H1 (cell line): ENCODE data around the gene OSBP2. TPM values are rescaled to one million over a fixed set of nuclear protein-coding genes. Genes with fewer than 3 reads are reported as not detected.

Experiments
- CTCF ChIA-PET: fragments of 300-600 bp; sonication (Branson Sonifier 250); formaldehyde crosslinking; loops from one replicate; lab custom pipeline; 2021; ENCODE audit not compliant: partially characterized antibody; lab: Charles Lee
- POLR2A ChIA-PET: fragments of 300-600 bp; sonication (Branson Sonifier 250); formaldehyde crosslinking; loops from one replicate; lab custom pipeline; 2021; ENCODE audit warnings: inconsistent platforms; ENCODE audit not compliant: partially characterized antibody; lab: Charles Lee
- DNase-seq, 2 experiments: peaks; one replicate each; pipeline versions ENCODE4 v3.0.0 to v3.0.0-alpha.2; 2010 to 2022; ENCODE audit warnings: low spot score in 2 of 2, low read depth in 1 of 2, mixed read lengths in 1 of 2
- FAIRE-seq: peaks from 2 replicates; lab custom pipeline; 2011; peaks lifted over from hg19 to GRCh38; lab: Jason Lieb, UNC
- H2AFZ ChIP-seq: 2 replicates; pipeline ENCODE4 v1.8.1; 2012; ENCODE audit warnings: low read length, inconsistent platforms
- H2AK5ac ChIP-seq: 2 replicates; pipeline ENCODE4 v1.6.1; 2013; ENCODE audit warnings: low read depth, low read length
- H2BK120ac ChIP-seq: replicated peaks from 2 replicates; pipeline ENCODE3; 2013; ENCODE audit warnings: low read depth, low read length, inconsistent platforms
- H2BK12ac ChIP-seq: 2 replicates; pipeline ENCODE4 v1.6.1; 2013; ENCODE audit warnings: low read depth, low read length
- H2BK15ac ChIP-seq: 2 replicates; pipeline ENCODE4 v1.6.1; 2013; ENCODE audit warnings: low read length
- H2BK20ac ChIP-seq: 2 replicates; pipeline ENCODE4 v1.6.1; 2013; ENCODE audit warnings: low read length
- H2BK5ac ChIP-seq: 2 replicates; pipeline ENCODE4 v1.6.1; 2013; ENCODE audit warnings: low read depth, low read length
- H3K14ac ChIP-seq: 2 replicates; pipeline ENCODE4 v1.6.1; 2013; ENCODE audit warnings: inconsistent platforms; ENCODE audit not compliant: insufficient read length
- H3K18ac ChIP-seq: 2 replicates; pipeline ENCODE4 v1.6.1; 2013; ENCODE audit warnings: low read length; ENCODE audit errors: extremely low read depth
- H3K23ac ChIP-seq: 2 replicates; pipeline ENCODE4 v1.6.1; 2013; ENCODE audit warnings: inconsistent platforms; ENCODE audit not compliant: insufficient read length
- H3K23me2 ChIP-seq: 2 replicates; pipeline ENCODE4 v1.6.1; 2013; ENCODE audit warnings: low read depth, low read length
- H3K27ac ChIP-seq: 2 replicates; pipeline ENCODE4 v1.6.1; 2011; ENCODE audit warnings: low read depth, low read length, inconsistent platforms
- H3K27me3 ChIP-seq, 4 experiments: replicated peaks in 1 of 4; 1 replicate in 1 of 4; 2 replicates in 3 of 4; pipeline versions ENCODE4 v1.6.1 to v1.8.1; 2011 to 2013; ENCODE audit warnings: low read length in 3 of 4, mild to moderate bottlenecking in 3 of 4, inconsistent platforms in 2 of 4, mixed read lengths in 2 of 4, moderate library complexity in 1 of 4; ENCODE audit not compliant: control insufficient read depth in 3 of 4, insufficient read depth in 3 of 4; ENCODE audit errors: extremely low read depth in 1 of 4
- H3K36me3 ChIP-seq, 4 experiments: 2 replicates each; pipeline versions ENCODE4 v1.6.1 to v1.8.1; 2011 to 2013; ENCODE audit warnings: mild to moderate bottlenecking in 4 of 4, low read length in 3 of 4, moderate library complexity in 2 of 4, control low read depth in 1 of 4, inconsistent platforms in 1 of 4; ENCODE audit not compliant: insufficient read depth in 4 of 4, control insufficient read depth in 2 of 4
- H3K4ac ChIP-seq: replicated peaks from 2 replicates; pipeline ENCODE3; 2013; ENCODE audit warnings: low read length, low read depth, mixed read lengths, inconsistent platforms; ENCODE audit not compliant: insufficient read length
- H3K4me1 ChIP-seq, 4 experiments: replicated peaks in 1 of 4; 1 replicate in 1 of 4; 2 replicates in 3 of 4; pipeline versions ENCODE4 v1.6.1 to v1.8.1; 2011 to 2013; ENCODE audit warnings: low read length in 3 of 4, inconsistent platforms in 2 of 4, mixed read lengths in 1 of 4; ENCODE audit not compliant: insufficient read depth in 4 of 4, control insufficient read depth in 3 of 4
- H3K4me2 ChIP-seq, 2 experiments: 2 replicates each; pipeline versions ENCODE4 v1.6.1 to v1.8.1; 2011 to 2013; ENCODE audit warnings: low read depth in 2 of 2, low read length in 2 of 2, control low read depth in 1 of 2, inconsistent platforms in 1 of 2, mild to moderate bottlenecking in 1 of 2; ENCODE audit not compliant: insufficient read depth in 1 of 2
- H3K4me3 ChIP-seq, 4 experiments: fragments of 200-600, 300-600 bp in 1 of 4; sonication (generic), shearing (Covaris generic), sonication (Bioruptor Twin) in 1 of 4; 2 replicates each; pipeline versions ENCODE4 v1.5.1 to v1.8.1; 2011 to 2016; ENCODE audit warnings: low read length in 4 of 4, low read depth in 3 of 4, control low read depth in 2 of 4, inconsistent platforms in 2 of 4, mild to moderate bottlenecking in 2 of 4, mixed read lengths in 1 of 4, moderate library complexity in 1 of 4; ENCODE audit not compliant: insufficient read depth in 2 of 4; ENCODE audit errors: extremely low read depth in 1 of 4
- H3K56ac ChIP-seq: replicated peaks from 2 replicates; pipeline ENCODE3; 2013; ENCODE audit warnings: low read depth, mild to moderate bottlenecking, mixed read lengths, low read length, inconsistent platforms; ENCODE audit not compliant: insufficient read length
- H3K79me1 ChIP-seq: 2 replicates; pipeline ENCODE4 v1.6.1; 2013; ENCODE audit warnings: low read depth, low read length, control low read depth
- H3K79me2 ChIP-seq, 2 experiments: 2 replicates each; pipeline versions ENCODE4 v1.6.1 to v1.8.1; 2012 to 2013; ENCODE audit warnings: low read length in 2 of 2, mild to moderate bottlenecking in 2 of 2, inconsistent platforms in 1 of 2; ENCODE audit not compliant: insufficient read depth in 2 of 2, control insufficient read depth in 1 of 2
- H3K9ac ChIP-seq, 4 experiments: replicated peaks in 1 of 4; 1 replicate in 1 of 4; 2 replicates in 3 of 4; pipeline versions ENCODE4 v1.6.1 to v1.8.1; 2011 to 2013; ENCODE audit warnings: low read depth in 3 of 4, low read length in 3 of 4, control low read depth in 2 of 4, mild to moderate bottlenecking in 2 of 4, moderate library complexity in 2 of 4, inconsistent platforms in 1 of 4; ENCODE audit errors: extremely low read depth in 1 of 4
- H3K9me3 ChIP-seq, 2 experiments: 2 replicates each; pipeline versions ENCODE4 v1.6.1 to v1.8.1; 2012 to 2013; ENCODE audit warnings: mild to moderate bottlenecking in 2 of 2, moderate library complexity in 2 of 2, control low read depth in 1 of 2, inconsistent platforms in 1 of 2, low read depth in 1 of 2, low read length in 1 of 2, mixed read lengths in 1 of 2; ENCODE audit not compliant: insufficient read depth in 2 of 2
- H4K20me1 ChIP-seq, 2 experiments: replicated peaks in 1 of 2; 2 replicates each; pipeline versions ENCODE3 to v1.8.1; 2011 to 2013; ENCODE audit warnings: inconsistent platforms in 2 of 2, low read length in 2 of 2, mild to moderate bottlenecking in 1 of 2; ENCODE audit not compliant: insufficient read depth in 2 of 2, control insufficient read depth in 1 of 2
- H4K5ac ChIP-seq: 2 replicates; pipeline ENCODE4 v1.6.1; 2013; ENCODE audit warnings: low read length, low read depth, mixed read lengths, inconsistent platforms; ENCODE audit not compliant: insufficient read length
- H4K8ac ChIP-seq: 2 replicates; pipeline ENCODE4 v1.8.0; 2013; ENCODE audit warnings: mild to moderate bottlenecking, moderate library complexity, low read length, inconsistent platforms; ENCODE audit not compliant: insufficient read depth; ENCODE audit errors: extremely low read depth
- H4K91ac ChIP-seq: replicated peaks from 2 replicates; pipeline ENCODE3; 2013; ENCODE audit warnings: low read length, mixed read lengths, inconsistent platforms; ENCODE audit not compliant: insufficient read length
- BACH1 ChIP-seq: IDR thresholded peaks from 2 replicates; pipeline ENCODE4 v1.6.1; 2012; ENCODE audit warnings: low read length, improper control_type of control experiment
- BCL11A ChIP-seq, 2 experiments: IDR thresholded peaks; one replicate each; pipeline ENCODE4 v1.6.1; 2011; ENCODE audit warnings: low read depth in 2 of 2, low read length in 2 of 2, mild to moderate bottlenecking in 2 of 2
- CHD1 ChIP-seq: IDR thresholded peaks from 2 replicates; pipeline ENCODE4 v1.6.1; 2012; ENCODE audit warnings: low read depth, low read length, improper control_type of control experiment
- RBBP5 ChIP-seq: IDR thresholded peaks from 2 replicates; pipeline ENCODE4 v1.7.1; 2012; ENCODE audit warnings: low read depth, mild to moderate bottlenecking, inconsistent platforms, low read length, moderate library complexity, borderline replicate concordance
- RNF2 ChIP-seq: fragments of 200-900, 300-1000 bp; sonication (generic); IDR thresholded peaks from 2 replicates; pipeline ENCODE4 v1.7.1; 2016; ENCODE audit warnings: borderline replicate concordance, low read depth, mild to moderate bottlenecking, antibody characterized with exemption, low read length; ENCODE audit not compliant: poor library complexity, severe bottlenecking; ENCODE audit errors: missing control alignments
- RXRA ChIP-seq: IDR thresholded peaks from 2 replicates; pipeline ENCODE4 v1.6.1; 2011; ENCODE audit warnings: low read depth, mild to moderate bottlenecking, low read length, moderate library complexity; ENCODE audit not compliant: insufficient read depth
- SRF ChIP-seq: IDR thresholded peaks from 2 replicates; pipeline ENCODE4 v1.6.1; 2011; ENCODE audit warnings: mild to moderate bottlenecking, low read depth, low read length, moderate library complexity
- WGBS, 2 experiments: shearing (Covaris generic) in 1 of 2; methylation state at CpG; one replicate each; pipeline versions ENCODE4 v1.1.6 to v1.1.7; 2013 to 2015; ENCODE audit warnings: low lambda C conversion rate in 2 of 2, mixed read lengths in 2 of 2, inconsistent platforms in 1 of 2, low coverage in 1 of 2, missing lambda C conversion rate in 1 of 2; ENCODE audit not compliant: insufficient replicate concordance in 2 of 2, insufficient coverage in 1 of 2, insufficient read length in 1 of 2; ENCODE audit errors: extremely low coverage in 1 of 2, missing lambda C conversion rate in 1 of 2; 5-methylcytosine and 5-hydroxymethylcytosine counted together
- polyA plus RNA-seq, 7 experiments: library from polyadenylated mRNA; depleted of rRNA in 3 of 7; stranded (reverse) in 5 of 7; unstranded in 2 of 7; fragments of >200 nt in 5 of 7; fragments of 200-250 nt in 2 of 7; gene quantifications; 1 replicate in 5 of 7; 2 replicates in 1 of 7; 4 replicates in 1 of 7; pipeline versions ENCODE4 v1.2.1 to v1.2.3, GENCODE V29; 2011 to 2013; ENCODE audit warnings: missing spikeins in 2 of 7, mixed read lengths in 2 of 7
- total RNA-seq: library from RNA; stranded (reverse); fragmentation: NEBNext Ultra II Directional; extraction: Animal tissue kit (Norgen Biotek cat#: 25700); gene quantifications from 2 replicates; pipeline ENCODE4 v1.2.1, GENCODE V29; 2021

Gene OSBP2
- total and polyA plus RNA-seq, 2 of the 8 experiments (the other 6 are each of a cell fraction or from before 2014, with no cell fraction given) = 3.4 to 3.7 TPM

- peaks cover 0 to 2% (median 0%) of the 10 kb centered on the region in 4 experiments; a peak in 1 of 7 replicates for H3K27me3 ChIP-seq
- CTCF ChIA-PET = no interaction called here
These were observed 34.2 kb downstream of the OSBP2 start for GRCh38 chr22:30728826-30729225.

More at GRCh38 chr22:30728826-30729225, 34.2 kb downstream of the OSBP2 start:
- DNase-seq (no peak), FAIRE-seq (no peak)
- POLR2A ChIA-PET = no interaction called here
- Histone ChIP-seq H3K27ac (no peak overlapping the region), H2AFZ (no peak overlapping the region), H3K9me3 (no peaks in the 10 kb centered on the region), H2BK120ac (no peak overlapping the region), H4K91ac (no peak overlapping the region), H3K56ac (no peak overlapping the region), H3K4ac (no peak overlapping the region), H4K20me1 (no peaks in the 10 kb centered on the region), H3K79me2 (no peaks in the 10 kb centered on the region), H3K23me2 (no peaks in the 10 kb centered on the region), H3K36me3 (no peaks in the 10 kb centered on the region), H3K4me3 (no peak overlapping the region), H4K5ac (no peak overlapping the region), H3K9ac (no peak overlapping the region), H2BK12ac (no peak overlapping the region), H3K18ac (no peak overlapping the region), H4K8ac (no peak overlapping the region), H2BK15ac (no peak overlapping the region), H2AK5ac (no peak overlapping the region), H3K4me1 (no peaks in the 10 kb centered on the region; a peak in 2 of 7 replicates), H3K14ac (no peak overlapping the region), H2BK5ac (no peak overlapping the region), H3K23ac (no peak overlapping the region), H2BK20ac (no peak overlapping the region), H3K79me1 (no peaks in the 10 kb centered on the region; the same call in 1 of the 2 replicates), H3K4me2 (no peak overlapping the region)
- 91% methylated on average over 2 of the region's 2 CpGs; no CpG with 5 or more reads in 1 of the 2 experiments for WGBS, 2 experiments
- TF ChIP-seq RXRA (no peak), RNF2 (no peak), RBBP5 (no peak), BCL11A (IDR thresholded peaks at IDR 0.05; ENCODE audit: low read depth in 2 of 2, low read length in 2 of 2) (no peak), BACH1 (no peak), SRF (no peak), CHD1 (no peak)
